22Rv1 (cell line): ENCODE data around the gene ACACA.

Experiments
- H3K27ac ChIP-seq: fragments of 450-650 bp; 2 replicates; pipeline ENCODE4 v1.5.1; 2017
- ZFX ChIP-seq: fragments of 450-650 bp; IDR thresholded peaks from 2 replicates; pipeline ENCODE4 v1.6.1; 2017; ENCODE audit warnings: antibody characterized with exemption, borderline replicate concordance
- TF ChIP-seq, protein P1 (sequence below): fragments of 450-650 bp; IDR thresholded peaks from 2 replicates; pipeline ENCODE4 v1.5.1; 2017; ENCODE audit warnings: mild to moderate bottlenecking

ACACA gene

DNA sequence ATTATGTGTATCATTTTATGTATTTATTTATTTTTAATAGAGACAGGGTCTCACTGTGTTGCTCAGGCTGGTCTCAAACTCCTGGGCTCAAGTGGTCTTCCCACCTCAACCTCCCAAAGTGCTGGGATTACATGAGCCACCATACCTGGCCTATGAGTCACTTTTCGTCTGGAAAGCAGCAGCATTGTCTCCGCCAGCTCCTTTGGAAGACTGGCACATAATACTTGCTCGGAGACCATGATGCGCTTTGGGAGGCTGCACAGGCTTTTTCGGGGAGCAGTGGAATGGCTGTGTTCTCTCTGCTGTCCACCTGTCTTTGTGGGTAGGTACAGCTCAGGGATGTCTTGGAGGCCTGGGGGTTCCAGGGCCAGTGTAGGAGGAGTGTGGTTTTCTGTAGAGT is 355.7 kb downstream of the ACACA start:
- no peak overlapping the region for H3K27ac ChIP-seq

DNA sequence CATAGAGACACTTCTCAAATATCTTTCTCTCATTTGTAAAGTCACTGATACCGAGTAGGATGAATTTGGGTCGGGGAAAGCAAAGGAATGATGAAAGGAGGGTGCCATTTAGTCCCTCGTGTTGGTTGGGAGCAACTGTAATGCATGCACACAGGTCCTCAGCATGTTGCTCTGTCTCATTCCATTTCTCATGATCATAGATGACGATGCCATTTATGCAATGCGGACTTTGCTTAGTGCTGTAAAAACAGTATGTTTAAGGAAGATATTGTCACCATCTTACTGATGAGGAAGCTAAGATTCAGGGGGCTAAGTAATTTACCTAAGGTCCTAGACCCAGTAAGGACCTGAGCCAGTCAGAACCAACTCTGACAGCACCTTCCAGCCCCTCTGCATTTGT is 357.8 kb downstream of the ACACA start:
- H3K27ac ChIP-seq: no peak overlapping the region
- TF ChIP-seq ZFX: no peak
- TF ChIP-seq, protein P1, sequence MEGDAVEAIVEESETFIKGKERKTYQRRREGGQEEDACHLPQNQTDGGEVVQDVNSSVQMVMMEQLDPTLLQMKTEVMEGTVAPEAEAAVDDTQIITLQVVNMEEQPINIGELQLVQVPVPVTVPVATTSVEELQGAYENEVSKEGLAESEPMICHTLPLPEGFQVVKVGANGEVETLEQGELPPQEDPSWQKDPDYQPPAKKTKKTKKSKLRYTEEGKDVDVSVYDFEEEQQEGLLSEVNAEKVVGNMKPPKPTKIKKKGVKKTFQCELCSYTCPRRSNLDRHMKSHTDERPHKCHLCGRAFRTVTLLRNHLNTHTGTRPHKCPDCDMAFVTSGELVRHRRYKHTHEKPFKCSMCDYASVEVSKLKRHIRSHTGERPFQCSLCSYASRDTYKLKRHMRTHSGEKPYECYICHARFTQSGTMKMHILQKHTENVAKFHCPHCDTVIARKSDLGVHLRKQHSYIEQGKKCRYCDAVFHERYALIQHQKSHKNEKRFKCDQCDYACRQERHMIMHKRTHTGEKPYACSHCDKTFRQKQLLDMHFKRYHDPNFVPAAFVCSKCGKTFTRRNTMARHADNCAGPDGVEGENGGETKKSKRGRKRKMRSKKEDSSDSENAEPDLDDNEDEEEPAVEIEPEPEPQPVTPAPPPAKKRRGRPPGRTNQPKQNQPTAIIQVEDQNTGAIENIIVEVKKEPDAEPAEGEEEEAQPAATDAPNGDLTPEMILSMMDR: no peak

More for the DNA sequence above, 355.7 kb downstream of the ACACA start:
- TF ChIP-seq, protein P1: no peak
- TF ChIP-seq ZFX: no peak

DNA sequence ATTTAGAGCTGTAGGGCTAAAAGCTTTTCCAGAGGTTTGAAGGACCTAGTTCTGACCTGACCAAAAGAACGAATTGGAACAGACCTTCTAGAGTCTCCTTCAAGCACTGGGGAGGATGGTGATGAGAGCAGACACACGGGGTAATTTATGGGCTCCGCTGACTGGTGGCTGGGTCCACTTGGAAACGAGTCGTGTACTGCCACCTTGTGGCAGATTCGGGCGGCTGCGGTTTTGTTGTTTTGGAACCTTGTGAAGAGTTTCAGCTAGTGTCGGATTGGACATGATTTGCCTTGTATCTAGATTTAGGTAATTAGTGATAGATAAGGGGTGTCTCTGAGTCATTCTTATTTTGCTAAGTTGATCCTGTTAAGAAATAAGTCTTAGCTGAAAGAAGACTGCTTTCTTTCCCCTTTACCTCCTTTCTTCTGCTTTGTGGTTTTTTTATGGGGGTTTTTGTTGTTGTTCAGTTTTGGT is 359.0 kb downstream of the ACACA start:
- TF ChIP-seq, protein P1: peak; percentile 89
- no peak for TF ChIP-seq ZFX
- no peak overlapping the region for H3K27ac ChIP-seq

DNA sequence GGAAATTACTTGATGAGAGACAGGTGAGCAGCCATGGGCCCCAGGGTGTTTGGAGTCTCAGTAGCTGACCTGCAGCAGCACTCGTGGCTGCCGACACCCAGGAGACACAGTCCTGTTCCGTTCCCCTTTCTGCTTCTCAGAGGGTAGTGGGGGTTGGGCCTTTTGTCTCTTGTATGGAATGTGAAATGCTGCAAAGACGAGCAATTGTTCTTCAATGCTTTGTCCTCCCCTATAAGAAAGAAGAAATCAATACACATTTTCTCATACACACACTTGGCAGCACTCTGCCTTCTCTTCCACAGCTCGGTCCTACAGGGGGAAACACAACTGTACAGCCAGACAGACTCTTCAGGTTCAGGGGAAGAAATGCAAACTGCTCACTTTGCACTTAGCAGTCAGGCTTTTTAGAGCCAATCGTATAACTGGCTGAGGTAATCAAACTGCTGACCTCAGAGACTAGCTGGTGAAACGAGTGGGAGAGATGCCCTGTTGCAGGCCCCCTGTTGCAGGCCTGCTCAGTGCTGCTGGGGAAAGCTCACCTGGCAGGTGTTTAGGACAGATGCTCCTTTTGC is 361.2 kb downstream of the ACACA start:
- no peak overlapping the region for H3K27ac ChIP-seq

DNA sequence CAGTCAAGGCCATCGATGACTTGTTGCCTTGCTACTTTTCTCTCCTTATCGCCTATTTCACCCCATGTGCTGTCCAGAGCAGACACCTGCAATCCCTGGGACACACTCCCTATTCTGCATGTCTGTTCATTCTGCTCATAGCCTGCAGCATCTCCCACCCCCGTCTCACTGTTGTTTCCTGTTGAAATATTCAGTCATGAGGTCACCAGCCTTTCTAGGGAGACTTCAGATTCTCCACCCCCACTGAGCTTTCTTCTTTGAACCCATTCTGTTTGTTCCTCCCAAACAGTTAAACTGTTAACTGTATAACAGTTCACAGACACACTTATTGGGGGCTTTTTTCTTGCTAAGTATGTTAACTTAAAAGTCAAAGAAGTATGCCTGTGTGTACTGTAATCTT is 363.4 kb downstream of the ACACA start:
- TF ChIP-seq, protein P1: no peak
- TF ChIP-seq ZFX: no peak
- no peak overlapping the region for H3K27ac ChIP-seq

More for the DNA sequence above, 361.2 kb downstream of the ACACA start:
- TF ChIP-seq, protein P1: no peak
- no peak for TF ChIP-seq ZFX

DNA sequence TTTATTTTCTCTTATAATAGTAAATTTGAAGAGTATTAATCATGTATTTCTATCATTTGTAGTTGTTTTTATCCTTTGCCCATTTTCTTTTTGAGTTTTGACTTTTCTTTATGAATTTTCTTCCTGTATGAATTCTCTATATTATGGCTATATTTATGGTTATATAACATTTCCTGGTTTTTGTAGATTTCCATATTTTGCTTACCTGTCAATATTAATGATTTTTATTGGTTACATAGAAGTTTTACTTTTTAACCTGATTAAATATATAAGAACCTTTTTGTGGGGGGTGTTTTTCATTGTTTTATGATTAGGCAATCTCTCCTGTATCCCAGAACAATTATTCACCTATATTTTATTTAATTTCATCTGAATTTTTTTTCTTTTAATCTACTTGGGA is 364.7 kb downstream of the ACACA start:
- no peak overlapping the region for H3K27ac ChIP-seq
- TF ChIP-seq, protein P1: no peak
- TF ChIP-seq ZFX: no peak

DNA sequence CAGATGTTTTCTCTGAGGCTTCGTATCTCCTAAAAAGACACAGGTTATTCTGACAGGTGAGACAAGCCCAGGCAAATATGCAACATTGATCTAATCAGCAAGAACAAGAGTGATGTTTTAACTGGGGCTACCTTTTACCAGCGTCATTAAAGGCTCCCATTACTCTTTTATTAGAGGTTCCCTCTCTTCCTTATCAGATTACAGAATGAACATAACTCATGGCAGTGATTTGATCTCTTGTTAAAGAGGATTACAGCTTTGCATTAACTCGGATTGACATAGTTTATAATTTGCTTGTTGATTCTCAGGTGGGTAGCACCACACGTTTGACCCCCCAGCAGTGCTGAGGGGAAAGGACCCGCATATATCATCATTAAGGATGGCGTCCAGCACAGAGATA is 367.4 kb downstream of the ACACA start:
- H3K27ac ChIP-seq: no peak overlapping the region
- TF ChIP-seq ZFX: no peak
- TF ChIP-seq, protein P1: no peak
